Activated CD4-positive, alpha-beta T cell treated with anti-CD3 and anti-CD28 coated beads for 4 hours (primary cell): ENCODE data around the gene OR5K1.

Experiments used
- DNase-seq, 2 donors: peaks; one replicate each; pipeline ENCODE4 v3.0.0-alpha.2; 2020

The OR5K1 gene

GRCh38 chr3:98462901-98463300, at the start of gene OR5K1:
Gene OR5K1 (plus strand): TSS chr3:98463201. CDS start chr3:98469577, 6,376 bp downstream.
- DNase-seq = no peak

- DNase-seq = no peak
Measured at GRCh38 chr3:98432575-98432974, 30.4 kb upstream of the OR5K1 start.

- DNase-seq = no peak
Measured at GRCh38 chr3:98433764-98434163, 29.2 kb upstream of the OR5K1 start.

GRCh38 chr3:98434412-98434811, 28.6 kb upstream of the OR5K1 start:
- DNase-seq = no peak

- no peak for DNase-seq
Measured at GRCh38 chr3:98440283-98440682, 22.7 kb upstream of the OR5K1 start.

GRCh38 chr3:98445949-98446406, 17.0 kb upstream of the OR5K1 start:
- DNase-seq = no peak

- DNase-seq = no peak
Measured at GRCh38 chr3:98449606-98450193, 13.3 kb upstream of the OR5K1 start.

- no peak for DNase-seq
Measured at GRCh38 chr3:98450372-98450771, 12.6 kb upstream of the OR5K1 start.

- DNase-seq = no peak
Measured at GRCh38 chr3:98453827-98454226, 9.2 kb upstream of the OR5K1 start.

- no peak for DNase-seq
Measured at GRCh38 chr3:98454929-98455328, 8.1 kb upstream of the OR5K1 start.

- no peak for DNase-seq
Measured at GRCh38 chr3:98457543-98457942, 5.5 kb upstream of the OR5K1 start.

GRCh38 chr3:98460220-98460619, 2.8 kb upstream of the OR5K1 start:
- no peak for DNase-seq

- no peak for DNase-seq
Measured at GRCh38 chr3:98482717-98483482, 19.9 kb downstream of the OR5K1 start.

- no peak for DNase-seq
Measured at GRCh38 chr3:98483626-98484025, 20.6 kb downstream of the OR5K1 start.

- no peak for DNase-seq
Measured at GRCh38 chr3:98497381-98497780, 34.4 kb downstream of the OR5K1 start, which contains the start of gene OR5K2. Gene OR5K2 (plus strand): TSS chr3:98497681. CDS start chr3:98497681, 0 bp downstream.

- DNase-seq = no peak
Measured at GRCh38 chr3:98500019-98500418, 37.0 kb downstream of the OR5K1 start.

- DNase-seq = no peak
Measured at GRCh38 chr3:98501270-98501669, 38.3 kb downstream of the OR5K1 start.

- no peak for DNase-seq
Measured at GRCh38 chr3:98501863-98502576, 39.0 kb downstream of the OR5K1 start.

GRCh38 chr3:98504539-98504938, 41.5 kb downstream of the OR5K1 start:
- no peak for DNase-seq

- no peak for DNase-seq
Measured at GRCh38 chr3:98508582-98508981, 45.6 kb downstream of the OR5K1 start.

GRCh38 chr3:98512576-98512975, 49.6 kb downstream of the OR5K1 start:
- no peak for DNase-seq

GRCh38 chr3:98513091-98513511, 50.1 kb downstream of the OR5K1 start:
- DNase-seq = no peak

GRCh38 chr3:98513736-98514135, 50.7 kb downstream of the OR5K1 start:
- DNase-seq = no peak

- no peak for DNase-seq
Measured at GRCh38 chr3:98514948-98515347, 51.9 kb downstream of the OR5K1 start.
